GM23338 (cell line): ENCODE results near the gene PAK1. TPM values are rescaled to one million over a fixed set of nuclear protein-coding genes. Genes with fewer than 3 reads are reported as not detected.

ENCODE experiments used
- ATAC-seq: fragments of 200-7000 bp; cut with Tn5 transposase; 3 replicates; pipeline ENCODE4 v1.9.1; 2020
- DNase-seq: peaks from one replicate; pipeline ENCODE4 v3.0.0-alpha.2; 2015; ENCODE audit warnings: low spot score
- H2AFZ ChIP-seq: fragments of 200-600 bp; sonication (generic); 2 replicates; pipeline ENCODE4 v1.8.0; 2016; ENCODE audit warnings: antibody characterized with exemption, mild to moderate bottlenecking, moderate library complexity
- H3F3A ChIP-seq: fragments of 200-600 bp; sonication (generic); replicated peaks from 2 replicates; pipeline ENCODE4 v1.8.0; 2017; ENCODE audit warnings: antibody characterized with exemption, mixed run types, low read depth
- H3K27ac ChIP-seq: fragments of 200-600 bp; sonication (generic); 2 replicates; pipeline ENCODE4 v1.6.1; 2016; ENCODE audit warnings: low read depth
- H3K27me3 ChIP-seq: fragments of 200-600 bp; sonication (generic); 2 replicates; pipeline ENCODE4 v1.8.0; 2016; ENCODE audit warnings: mild to moderate bottlenecking, mixed run types, moderate library complexity; ENCODE audit not compliant: insufficient read depth
- H3K36me3 ChIP-seq: fragments of 200-600 bp; sonication (generic); 2 replicates; pipeline ENCODE4 v1.8.0; 2016; ENCODE audit warnings: mild to moderate bottlenecking; ENCODE audit not compliant: insufficient read depth
- H3K4me1 ChIP-seq: fragments of 200-600 bp; sonication (generic); 2 replicates; pipeline ENCODE4 v1.8.0; 2016; ENCODE audit warnings: mild to moderate bottlenecking, moderate library complexity; ENCODE audit not compliant: insufficient read depth
- H3K4me2 ChIP-seq: fragments of 200-600 bp; sonication (generic); 2 replicates; pipeline ENCODE4 v1.7.1; 2017; ENCODE audit warnings: mixed run types
- H3K4me3 ChIP-seq: fragments of 200-600 bp; sonication (generic); 2 replicates; pipeline ENCODE4 v1.6.1; 2016; ENCODE audit warnings: mixed run types
- H3K79me2 ChIP-seq: fragments of 200-600 bp; sonication (generic); replicated peaks from 2 replicates; pipeline ENCODE4 v1.8.0; 2017; ENCODE audit warnings: mild to moderate bottlenecking; ENCODE audit not compliant: insufficient read depth
- H3K9me2 ChIP-seq: fragments of 200-600 bp; sonication (generic); 2 replicates; pipeline ENCODE4 v1.8.0; 2017; ENCODE audit not compliant: insufficient read depth
- H4K20me1 ChIP-seq: fragments of 200-600 bp; sonication (generic); replicated peaks from 2 replicates; pipeline ENCODE4 v1.8.0; 2017; ENCODE audit warnings: mild to moderate bottlenecking; ENCODE audit not compliant: insufficient read depth
- H3K27ac Mint-ChIP-seq: 2 replicates; pipeline ENCODE4 v1.8.0; 2020; ENCODE audit warnings: inconsistent platforms, mild to moderate bottlenecking, moderate library complexity, mixed read lengths
- H3K27me3 Mint-ChIP-seq: 3 replicates; pipeline ENCODE4 v1.8.0; 2022; ENCODE audit warnings: low read depth, mild to moderate bottlenecking, moderate library complexity, mixed read lengths, inconsistent platforms; ENCODE audit not compliant: insufficient read depth, poor library complexity
- H3K36me3 Mint-ChIP-seq: 3 replicates; pipeline ENCODE4 v1.8.0; 2021; ENCODE audit warnings: low read depth, mild to moderate bottlenecking, inconsistent platforms, moderate library complexity, mixed read lengths
- H3K4me1 Mint-ChIP-seq: 3 replicates; pipeline ENCODE4 v1.8.0; 2020; ENCODE audit warnings: mild to moderate bottlenecking, inconsistent platforms, mixed read lengths
- H3K4me3 Mint-ChIP-seq: 3 replicates; pipeline ENCODE4 v1.8.0; 2021; ENCODE audit warnings: moderate library complexity, mild to moderate bottlenecking, inconsistent platforms, mixed read lengths
- H3K9me3 Mint-ChIP-seq: 3 replicates; pipeline ENCODE4 v1.8.0; 2020; ENCODE audit warnings: moderate library complexity, mild to moderate bottlenecking, inconsistent platforms, mixed read lengths
- CREB1 ChIP-seq: fragments of 250-450 bp; sonication (Bioruptor Pico); IDR thresholded peaks from 2 replicates; pipeline ENCODE4 v1.5.0; 2020; ENCODE audit warnings: low read depth, mild to moderate bottlenecking, moderate library complexity
- EZH2 ChIP-seq: fragments of 200-600 bp; sonication (generic); IDR thresholded peaks from one replicate; pipeline ENCODE4 v1.8.0; 2017; ENCODE audit warnings: antibody characterized with exemption, mild to moderate bottlenecking, low read depth; ENCODE audit not compliant: unreplicated experiment
- EZH2phosphoT487 ChIP-seq: fragments of 200-600 bp; sonication (generic); IDR thresholded peaks from one replicate; pipeline ENCODE4 v1.8.1; 2018; ENCODE audit warnings: antibody characterized with exemption; ENCODE audit not compliant: unreplicated experiment
- JUNB ChIP-seq: IDR thresholded peaks from one replicate; pipeline ENCODE4 v1.6.1; 2016; ENCODE audit warnings: antibody characterized with exemption; ENCODE audit not compliant: unreplicated experiment
- NANOG ChIP-seq: IDR thresholded peaks from 2 replicates; pipeline ENCODE4 v1.6.1; 2016; ENCODE audit warnings: antibody characterized with exemption, borderline replicate concordance
- POLR2AphosphoS5 ChIP-seq: IDR thresholded peaks from 2 replicates; pipeline ENCODE4 v1.6.1; 2016; ENCODE audit warnings: antibody characterized with exemption, low read depth
- STAT1 ChIP-seq: IDR thresholded peaks from one replicate; pipeline ENCODE4 v1.6.1; 2016; ENCODE audit warnings: antibody characterized with exemption; ENCODE audit not compliant: unreplicated experiment
- ZNF114 ChIP-seq: fragments of 250-450 bp; sonication (Bioruptor Pico); IDR thresholded peaks from 2 replicates; pipeline ENCODE4 v1.5.0; 2020; ENCODE audit warnings: mild to moderate bottlenecking, moderate library complexity
- ZNF331 ChIP-seq: fragments of 250-450 bp; sonication (Bioruptor Pico); IDR thresholded peaks from 2 replicates; pipeline ENCODE4 v1.5.0; 2020; ENCODE audit warnings: low read depth, mild to moderate bottlenecking, moderate library complexity
- polyA plus RNA-seq: library from polyadenylated mRNA; unstranded; fragments of >200 nt; fragmentation: Nextera tagmentation; extraction: Ambion mirVana; gene quantifications from 2 replicates; pipeline ENCODE4 v1.2.1, GENCODE V29; 2016
- total RNA-seq: library from RNA; depleted of rRNA; stranded (reverse); fragments of >200 nt; shearing (Covaris generic); gene quantifications from 2 replicates; pipeline ENCODE4 v1.2.3, GENCODE V29; 2014
- TF ChIP-seq, protein P1 (sequence below): fragments of 250-450 bp; sonication (Bioruptor Pico); IDR thresholded peaks from 2 replicates; pipeline ENCODE4 v1.5.0; 2020; ENCODE audit warnings: mild to moderate bottlenecking, moderate library complexity
- TF ChIP-seq, protein P2 (sequence below): IDR thresholded peaks from one replicate; pipeline ENCODE4 v1.6.1; 2018; ENCODE audit warnings: antibody characterized with exemption; ENCODE audit not compliant: unreplicated experiment
- TF ChIP-seq, protein P3 (sequence below), 2 experiments: fragments of 200-600 bp in 1 of 2; sonication (generic) in 1 of 2; conservative IDR thresholded peaks; 2 replicates each; pipeline versions ENCODE4 v1.5.1 to v1.6.1; 2016 to 2017; ENCODE audit warnings: antibody characterized with exemption in 2 of 2, low read depth in 2 of 2, mild to moderate bottlenecking in 2 of 2, moderate library complexity in 1 of 2
- TF ChIP-seq, protein P4 (sequence below): IDR thresholded peaks from 2 replicates; pipeline ENCODE4 v1.6.1; 2016; ENCODE audit warnings: antibody characterized with exemption

The PAK1 gene
- total and polyA plus RNA-seq, 2 experiments from 2014 or later = 102 to 175 TPM

DNA sequence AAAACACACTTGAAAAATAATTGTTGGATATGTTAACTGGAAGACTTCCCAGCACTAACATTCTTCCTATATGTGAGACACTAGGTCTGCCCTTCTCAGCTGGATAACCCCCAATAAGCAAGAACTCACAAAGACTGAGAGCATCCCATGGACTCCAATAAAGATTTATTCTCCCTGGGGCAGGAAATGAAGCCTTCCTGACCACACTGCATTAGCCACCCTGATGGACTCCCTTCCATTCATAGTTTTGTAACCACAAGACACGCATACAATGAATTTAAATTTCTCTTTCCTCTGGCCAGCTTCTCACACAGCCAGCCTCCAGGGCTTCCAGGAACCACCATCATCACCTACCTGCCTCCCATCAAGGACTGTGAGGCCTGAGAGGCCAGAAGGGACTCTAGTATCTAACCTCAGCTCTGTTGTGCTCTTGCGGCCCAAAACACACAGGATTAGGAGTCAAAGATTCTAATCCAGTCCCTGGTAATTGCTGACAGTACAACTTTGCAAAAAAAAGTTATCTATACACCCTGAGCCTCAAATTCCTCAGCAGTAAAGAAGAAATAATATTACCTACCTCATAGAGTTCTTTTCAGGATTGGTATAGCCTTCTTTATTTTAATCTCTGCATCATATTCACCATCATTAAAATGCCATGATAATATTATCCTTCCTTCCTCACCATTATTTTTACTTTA is 126.8 kb downstream of the PAK1 start:
- Mint-ChIP-seq H3K9me3 (no peaks in the 10 kb centered on the region), H3K4me3 (no peak overlapping the region), H3K36me3 (peaks cover 48% of the 10 kb centered on the region; the same call in 2 of the 3 replicates), H3K27ac (no peak overlapping the region), H3K4me1 (no peaks in the 10 kb centered on the region), H3K27me3 (peaks cover 1% of the 10 kb centered on the region)
- H3K36me3 ChIP-seq = peaks cover 41% of the 10 kb centered on the region
- no peak for DNase-seq
- H2AFZ ChIP-seq = no peak overlapping the region
- H3K79me2 ChIP-seq = 0 out of 2 replicates have a peak, but pooled peaks cover 4% of the 10 kb centered on the region
- no peak for ATAC-seq
- TF ChIP-seq, protein P1, sequence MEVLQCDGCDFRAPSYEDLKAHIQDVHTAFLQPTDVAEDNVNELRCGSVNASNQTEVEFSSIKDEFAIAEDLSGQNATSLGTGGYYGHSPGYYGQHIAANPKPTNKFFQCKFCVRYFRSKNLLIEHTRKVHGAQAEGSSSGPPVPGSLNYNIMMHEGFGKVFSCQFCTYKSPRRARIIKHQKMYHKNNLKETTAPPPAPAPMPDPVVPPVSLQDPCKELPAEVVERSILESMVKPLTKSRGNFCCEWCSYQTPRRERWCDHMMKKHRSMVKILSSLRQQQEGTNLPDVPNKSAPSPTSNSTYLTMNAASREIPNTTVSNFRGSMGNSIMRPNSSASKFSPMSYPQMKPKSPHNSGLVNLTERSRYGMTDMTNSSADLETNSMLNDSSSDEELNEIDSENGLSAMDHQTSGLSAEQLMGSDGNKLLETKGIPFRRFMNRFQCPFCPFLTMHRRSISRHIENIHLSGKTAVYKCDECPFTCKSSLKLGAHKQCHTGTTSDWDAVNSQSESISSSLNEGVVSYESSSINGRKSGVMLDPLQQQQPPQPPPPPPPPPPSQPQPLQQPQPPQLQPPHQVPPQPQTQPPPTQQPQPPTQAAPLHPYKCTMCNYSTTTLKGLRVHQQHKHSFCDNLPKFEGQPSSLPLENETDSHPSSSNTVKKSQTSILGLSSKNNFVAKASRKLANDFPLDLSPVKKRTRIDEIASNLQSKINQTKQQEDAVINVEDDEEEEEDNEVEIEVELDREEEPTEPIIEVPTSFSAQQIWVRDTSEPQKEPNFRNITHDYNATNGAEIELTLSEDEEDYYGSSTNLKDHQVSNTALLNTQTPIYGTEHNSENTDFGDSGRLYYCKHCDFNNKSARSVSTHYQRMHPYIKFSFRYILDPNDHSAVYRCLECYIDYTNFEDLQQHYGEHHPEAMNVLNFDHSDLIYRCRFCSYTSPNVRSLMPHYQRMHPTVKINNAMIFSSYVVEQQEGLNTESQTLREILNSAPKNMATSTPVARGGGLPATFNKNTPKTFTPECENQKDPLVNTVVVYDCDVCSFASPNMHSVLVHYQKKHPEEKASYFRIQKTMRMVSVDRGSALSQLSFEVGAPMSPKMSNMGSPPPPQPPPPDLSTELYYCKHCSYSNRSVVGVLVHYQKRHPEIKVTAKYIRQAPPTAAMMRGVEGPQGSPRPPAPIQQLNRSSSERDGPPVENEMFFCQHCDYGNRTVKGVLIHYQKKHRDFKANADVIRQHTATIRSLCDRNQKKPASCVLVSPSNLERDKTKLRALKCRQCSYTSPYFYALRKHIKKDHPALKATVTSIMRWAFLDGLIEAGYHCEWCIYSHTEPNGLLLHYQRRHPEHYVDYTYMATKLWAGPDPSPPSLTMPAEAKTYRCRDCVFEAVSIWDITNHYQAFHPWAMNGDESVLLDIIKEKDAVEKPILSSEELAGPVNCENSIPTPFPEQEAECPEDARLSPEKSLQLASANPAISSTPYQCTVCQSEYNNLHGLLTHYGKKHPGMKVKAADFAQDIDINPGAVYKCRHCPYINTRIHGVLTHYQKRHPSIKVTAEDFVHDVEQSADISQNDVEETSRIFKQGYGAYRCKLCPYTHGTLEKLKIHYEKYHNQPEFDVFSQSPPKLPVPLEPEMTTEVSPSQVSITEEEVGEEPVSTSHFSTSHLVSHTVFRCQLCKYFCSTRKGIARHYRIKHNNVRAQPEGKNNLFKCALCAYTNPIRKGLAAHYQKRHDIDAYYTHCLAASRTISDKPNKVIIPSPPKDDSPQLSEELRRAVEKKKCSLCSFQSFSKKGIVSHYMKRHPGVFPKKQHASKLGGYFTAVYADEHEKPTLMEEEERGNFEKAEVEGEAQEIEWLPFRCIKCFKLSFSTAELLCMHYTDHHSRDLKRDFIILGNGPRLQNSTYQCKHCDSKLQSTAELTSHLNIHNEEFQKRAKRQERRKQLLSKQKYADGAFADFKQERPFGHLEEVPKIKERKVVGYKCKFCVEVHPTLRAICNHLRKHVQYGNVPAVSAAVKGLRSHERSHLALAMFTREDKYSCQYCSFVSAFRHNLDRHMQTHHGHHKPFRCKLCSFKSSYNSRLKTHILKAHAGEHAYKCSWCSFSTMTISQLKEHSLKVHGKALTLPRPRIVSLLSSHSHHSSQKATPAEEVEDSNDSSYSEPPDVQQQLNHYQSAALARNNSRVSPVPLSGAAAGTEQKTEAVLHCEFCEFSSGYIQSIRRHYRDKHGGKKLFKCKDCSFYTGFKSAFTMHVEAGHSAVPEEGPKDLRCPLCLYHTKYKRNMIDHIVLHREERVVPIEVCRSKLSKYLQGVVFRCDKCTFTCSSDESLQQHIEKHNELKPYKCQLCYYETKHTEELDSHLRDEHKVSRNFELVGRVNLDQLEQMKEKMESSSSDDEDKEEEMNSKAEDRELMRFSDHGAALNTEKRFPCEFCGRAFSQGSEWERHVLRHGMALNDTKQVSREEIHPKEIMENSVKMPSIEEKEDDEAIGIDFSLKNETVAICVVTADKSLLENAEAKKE (CRISPR knock-in tag) = no peak
- TF ChIP-seq JUNB (no peak), NANOG (no peak), CREB1 (CRISPR knock-in tag) (no peak), EZH2phosphoT487 (no peak), POLR2AphosphoS5 (no peak), ZNF114 (CRISPR knock-in tag) (no peak), ZNF331 (CRISPR knock-in tag) (no peak), EZH2 (no peak), STAT1 (no peak)
- TF ChIP-seq, protein P2, sequence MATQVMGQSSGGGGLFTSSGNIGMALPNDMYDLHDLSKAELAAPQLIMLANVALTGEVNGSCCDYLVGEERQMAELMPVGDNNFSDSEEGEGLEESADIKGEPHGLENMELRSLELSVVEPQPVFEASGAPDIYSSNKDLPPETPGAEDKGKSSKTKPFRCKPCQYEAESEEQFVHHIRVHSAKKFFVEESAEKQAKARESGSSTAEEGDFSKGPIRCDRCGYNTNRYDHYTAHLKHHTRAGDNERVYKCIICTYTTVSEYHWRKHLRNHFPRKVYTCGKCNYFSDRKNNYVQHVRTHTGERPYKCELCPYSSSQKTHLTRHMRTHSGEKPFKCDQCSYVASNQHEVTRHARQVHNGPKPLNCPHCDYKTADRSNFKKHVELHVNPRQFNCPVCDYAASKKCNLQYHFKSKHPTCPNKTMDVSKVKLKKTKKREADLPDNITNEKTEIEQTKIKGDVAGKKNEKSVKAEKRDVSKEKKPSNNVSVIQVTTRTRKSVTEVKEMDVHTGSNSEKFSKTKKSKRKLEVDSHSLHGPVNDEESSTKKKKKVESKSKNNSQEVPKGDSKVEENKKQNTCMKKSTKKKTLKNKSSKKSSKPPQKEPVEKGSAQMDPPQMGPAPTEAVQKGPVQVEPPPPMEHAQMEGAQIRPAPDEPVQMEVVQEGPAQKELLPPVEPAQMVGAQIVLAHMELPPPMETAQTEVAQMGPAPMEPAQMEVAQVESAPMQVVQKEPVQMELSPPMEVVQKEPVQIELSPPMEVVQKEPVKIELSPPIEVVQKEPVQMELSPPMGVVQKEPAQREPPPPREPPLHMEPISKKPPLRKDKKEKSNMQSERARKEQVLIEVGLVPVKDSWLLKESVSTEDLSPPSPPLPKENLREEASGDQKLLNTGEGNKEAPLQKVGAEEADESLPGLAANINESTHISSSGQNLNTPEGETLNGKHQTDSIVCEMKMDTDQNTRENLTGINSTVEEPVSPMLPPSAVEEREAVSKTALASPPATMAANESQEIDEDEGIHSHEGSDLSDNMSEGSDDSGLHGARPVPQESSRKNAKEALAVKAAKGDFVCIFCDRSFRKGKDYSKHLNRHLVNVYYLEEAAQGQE = no peak
- TF ChIP-seq, protein P3, sequence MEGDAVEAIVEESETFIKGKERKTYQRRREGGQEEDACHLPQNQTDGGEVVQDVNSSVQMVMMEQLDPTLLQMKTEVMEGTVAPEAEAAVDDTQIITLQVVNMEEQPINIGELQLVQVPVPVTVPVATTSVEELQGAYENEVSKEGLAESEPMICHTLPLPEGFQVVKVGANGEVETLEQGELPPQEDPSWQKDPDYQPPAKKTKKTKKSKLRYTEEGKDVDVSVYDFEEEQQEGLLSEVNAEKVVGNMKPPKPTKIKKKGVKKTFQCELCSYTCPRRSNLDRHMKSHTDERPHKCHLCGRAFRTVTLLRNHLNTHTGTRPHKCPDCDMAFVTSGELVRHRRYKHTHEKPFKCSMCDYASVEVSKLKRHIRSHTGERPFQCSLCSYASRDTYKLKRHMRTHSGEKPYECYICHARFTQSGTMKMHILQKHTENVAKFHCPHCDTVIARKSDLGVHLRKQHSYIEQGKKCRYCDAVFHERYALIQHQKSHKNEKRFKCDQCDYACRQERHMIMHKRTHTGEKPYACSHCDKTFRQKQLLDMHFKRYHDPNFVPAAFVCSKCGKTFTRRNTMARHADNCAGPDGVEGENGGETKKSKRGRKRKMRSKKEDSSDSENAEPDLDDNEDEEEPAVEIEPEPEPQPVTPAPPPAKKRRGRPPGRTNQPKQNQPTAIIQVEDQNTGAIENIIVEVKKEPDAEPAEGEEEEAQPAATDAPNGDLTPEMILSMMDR (conservative IDR thresholded peaks at IDR 0.05; ENCODE audit: low read depth in 2 of 2) = no peak
- TF ChIP-seq, protein P4, sequence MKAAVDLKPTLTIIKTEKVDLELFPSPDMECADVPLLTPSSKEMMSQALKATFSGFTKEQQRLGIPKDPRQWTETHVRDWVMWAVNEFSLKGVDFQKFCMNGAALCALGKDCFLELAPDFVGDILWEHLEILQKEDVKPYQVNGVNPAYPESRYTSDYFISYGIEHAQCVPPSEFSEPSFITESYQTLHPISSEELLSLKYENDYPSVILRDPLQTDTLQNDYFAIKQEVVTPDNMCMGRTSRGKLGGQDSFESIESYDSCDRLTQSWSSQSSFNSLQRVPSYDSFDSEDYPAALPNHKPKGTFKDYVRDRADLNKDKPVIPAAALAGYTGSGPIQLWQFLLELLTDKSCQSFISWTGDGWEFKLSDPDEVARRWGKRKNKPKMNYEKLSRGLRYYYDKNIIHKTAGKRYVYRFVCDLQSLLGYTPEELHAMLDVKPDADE = no peak
- H3F3A ChIP-seq = no peaks in the 10 kb centered on the region
- H3K4me1 ChIP-seq = no peaks in the 10 kb centered on the region
- peaks cover 4% of the 10 kb centered on the region for H4K20me1 ChIP-seq
- H3K27ac ChIP-seq = no peak overlapping the region
- no peak overlapping the region for H3K4me3 ChIP-seq
- no peaks in the 10 kb centered on the region for H3K9me2 ChIP-seq
- no peak overlapping the region for H3K4me2 ChIP-seq
- no peaks in the 10 kb centered on the region for H3K27me3 ChIP-seq
